ENCODE results near the gene CADPS. TPM values are rescaled to one million over a fixed set of nuclear protein-coding genes. Genes with fewer than 3 reads are reported as not detected.

Gene CADPS
- total RNA-seq, 1 experiment from 2014 or later, result 0.11 TPM

GRCh38 chr3:62812631-62813030 is 62.6 kb downstream of the CADPS start:
- no peak for DNase-seq (ENCODE audit: low read depth)

- DNase-seq (ENCODE audit: low read depth), result no peak
These were observed 64.1 kb downstream of the CADPS start for GRCh38 chr3:62811119-62811518.

- no peak for DNase-seq (ENCODE audit: low read depth)
These were observed 65.8 kb downstream of the CADPS start for GRCh38 chr3:62809369-62809768.

GRCh38 chr3:62805580-62806277 is 69.5 kb downstream of the CADPS start:
- no peak for DNase-seq (ENCODE audit: low read depth)

GRCh38 chr3:62805106-62805505 is 70.1 kb downstream of the CADPS start:
- no peak for DNase-seq (ENCODE audit: low read depth)

GRCh38 chr3:62803276-62803675 is 71.9 kb downstream of the CADPS start:
- no peak for DNase-seq (ENCODE audit: low read depth)

GRCh38 chr3:62798000-62798399 is 77.2 kb downstream of the CADPS start:
- DNase-seq (ENCODE audit: low read depth), result no peak

- DNase-seq (ENCODE audit: low read depth), result no peak
These were observed 78.1 kb downstream of the CADPS start for GRCh38 chr3:62797132-62797531.

- DNase-seq (ENCODE audit: low read depth), result no peak
These were observed 79.1 kb downstream of the CADPS start for GRCh38 chr3:62795978-62796657.

GRCh38 chr3:62793946-62794345 is 81.3 kb downstream of the CADPS start:
- no peak for DNase-seq (ENCODE audit: low read depth)

GRCh38 chr3:62785384-62785783 is 89.8 kb downstream of the CADPS start:
- DNase-seq (ENCODE audit: low read depth), result no peak

GRCh38 chr3:62781121-62781520 is 94.1 kb downstream of the CADPS start:
- DNase-seq (ENCODE audit: low read depth), result no peak

- DNase-seq (ENCODE audit: low read depth), result no peak
These were observed 97.5 kb downstream of the CADPS start for GRCh38 chr3:62777674-62778073.

- DNase-seq (ENCODE audit: low read depth), result no peak
These were observed 98.1 kb downstream of the CADPS start for GRCh38 chr3:62777130-62777529.

GRCh38 chr3:62774221-62774620 is 101.0 kb downstream of the CADPS start:
- no peak for DNase-seq (ENCODE audit: low read depth)

GRCh38 chr3:62771331-62772072 is 103.7 kb downstream of the CADPS start:
- DNase-seq (ENCODE audit: low read depth), result no peak

GRCh38 chr3:62768896-62769295 is 106.3 kb downstream of the CADPS start:
- no peak for DNase-seq (ENCODE audit: low read depth)

- DNase-seq (ENCODE audit: low read depth), result no peak
These were observed 113.5 kb downstream of the CADPS start for GRCh38 chr3:62761711-62762110.

GRCh38 chr3:62761311-62761710 is 113.9 kb downstream of the CADPS start:
- no peak for DNase-seq (ENCODE audit: low read depth)

- DNase-seq (ENCODE audit: low read depth), result no peak
These were observed 116.7 kb downstream of the CADPS start for GRCh38 chr3:62758296-62759066.

GRCh38 chr3:62757045-62757444 is 118.2 kb downstream of the CADPS start:
- DNase-seq (ENCODE audit: low read depth), result no peak

- DNase-seq (ENCODE audit: low read depth), result no peak
These were observed 119.9 kb downstream of the CADPS start for GRCh38 chr3:62755285-62755684.
